GM12878 (cell line): ENCODE measurements around the gene SLC24A3. TPM values are rescaled to one million over a fixed set of nuclear protein-coding genes. Genes with fewer than 3 reads are reported as not detected.

Experiments used
- ATAC-seq: fragments of 200-7000 bp; cut with Tn5 transposase; 3 replicates; pipeline ENCODE4 v1.9.1; 2020; ENCODE audit warnings: mild to moderate bottlenecking, moderate library complexity
- BruUV-seq: library from RNA; stranded (reverse); fragments of 400-500 nt; replicated peaks from 2 replicates; lab custom pipeline; 2021; lab: Mats Ljungman, UMichigan
- CTCF ChIA-PET: fragments of 300-600 bp; sonication (Branson Sonifier 250); formaldehyde crosslinking; extraction: SDS; loops from one replicate; lab custom pipeline; 2021; ENCODE audit warnings: inconsistent platforms; lab: Yijun Ruan, JAX
- POLR2A ChIA-PET: fragments of 350-600 bp; formaldehyde crosslinking; extraction: SDS; loops from one replicate; lab custom pipeline; 2021; ENCODE audit warnings: inconsistent platforms; lab: Charles Lee
- RAD21 ChIA-PET: fragments of 300-600 bp; sonication (Branson Sonifier 250); formaldehyde crosslinking; loops from one replicate; lab custom pipeline; 2023; ENCODE audit warnings: antibody characterized with exemption; ENCODE audit not compliant: unreplicated experiment; lab: Charles Lee
- SMC1A ChIA-PET: fragments of 300-600 bp; sonication (Branson Sonifier 250); formaldehyde crosslinking; loops from one replicate; lab custom pipeline; 2023; ENCODE audit not compliant: unreplicated experiment, uncharacterized antibody; lab: Charles Lee
- DNase-seq: peaks from one replicate; pipeline ENCODE4 v3.0.0-alpha.2; 2011; ENCODE audit warnings: low read depth, low spot score
- FAIRE-seq: peaks from 3 replicates; lab custom pipeline; 2011; peaks lifted over from hg19 to GRCh38; lab: Jason Lieb, UNC
- H2AFZ ChIP-seq: 2 replicates; pipeline ENCODE4 v1.6.0; 2011; ENCODE audit warnings: low read depth, low read length, control low read depth; ENCODE audit not compliant: control insufficient read depth
- H3K27ac ChIP-seq: 2 replicates; pipeline ENCODE4 v1.5.1; 2011; ENCODE audit warnings: control low read depth; ENCODE audit not compliant: control insufficient read depth, insufficient read depth
- H3K27me3 ChIP-seq, 2 experiments: replicated peaks in 1 of 2; 2 replicates each; pipeline versions ENCODE4 v1.6.0 to v1.6.1; 2011; ENCODE audit warnings: low read length in 1 of 2; ENCODE audit not compliant: control insufficient read depth in 2 of 2, insufficient read depth in 2 of 2
- H3K36me3 ChIP-seq, 2 experiments: 2 replicates each; pipeline ENCODE4 v1.5.1; 2011; ENCODE audit warnings: low read length in 1 of 2; ENCODE audit not compliant: control insufficient read depth in 2 of 2, insufficient read depth in 2 of 2
- H3K4me1 ChIP-seq: 2 replicates; pipeline ENCODE4 v1.6.1; 2011; ENCODE audit warnings: mild to moderate bottlenecking, low read length, moderate library complexity, mixed read lengths; ENCODE audit not compliant: control insufficient read depth, insufficient read depth
- H3K4me2 ChIP-seq: 2 replicates; pipeline ENCODE4 v1.6.0; 2011; ENCODE audit warnings: control low read depth; ENCODE audit not compliant: control insufficient read depth, insufficient read depth
- H3K4me3 ChIP-seq: fragments of 200-600 bp; sonication (generic); 2 replicates; pipeline ENCODE4 v1.5.1; 2016
- H3K79me2 ChIP-seq: 2 replicates; pipeline ENCODE4 v1.6.0; 2011; ENCODE audit warnings: low read length; ENCODE audit not compliant: control insufficient read depth, insufficient read depth
- H3K9ac ChIP-seq: 2 replicates; pipeline ENCODE4 v1.8.0; 2011; ENCODE audit warnings: low read length, control low read depth, mixed read lengths; ENCODE audit not compliant: control insufficient read depth, insufficient read depth
- H3K9me3 ChIP-seq: replicated peaks from 3 replicates; pipeline ENCODE4 v1.5.1; 2011; ENCODE audit warnings: mild to moderate bottlenecking, low read length; ENCODE audit not compliant: control insufficient read depth, insufficient read depth
- H4K20me1 ChIP-seq: 2 replicates; pipeline ENCODE4 v1.6.0; 2011; ENCODE audit not compliant: control insufficient read depth, insufficient read depth
- ASH2L ChIP-seq: fragments of 300-600, 200-600 bp; sonication (generic); IDR thresholded peaks from 2 replicates; pipeline ENCODE4 v1.6.1; 2017; ENCODE audit warnings: low read depth, mild to moderate bottlenecking, borderline replicate concordance
- CBX3 ChIP-seq: fragments of 200-600 bp; sonication (generic); IDR thresholded peaks from 2 replicates; pipeline ENCODE4 v1.6.1; 2016; ENCODE audit warnings: low read depth, borderline replicate concordance
- CHD1 ChIP-seq: IDR thresholded peaks from 2 replicates; pipeline ENCODE4 v1.6.1; 2012; ENCODE audit warnings: low read depth, low read length, improper control_type of control experiment
- ESRRA ChIP-seq: IDR thresholded peaks from 2 replicates; pipeline ENCODE4 v1.6.1; 2012; ENCODE audit warnings: mild to moderate bottlenecking, low read length, improper control_type of control experiment
- ETV6 ChIP-seq, 2 experiments: fragments of 450-650 bp in 1 of 2; IDR thresholded peaks in 1 of 2; conservative IDR thresholded peaks in 1 of 2; 2 replicates each; pipeline ENCODE4 v1.6.1; 2014; ENCODE audit warnings: antibody characterized with exemption in 1 of 2, borderline replicate concordance in 1 of 2, low read depth in 1 of 2, mild to moderate bottlenecking in 1 of 2, moderate library complexity in 1 of 2
- IKZF1 ChIP-seq: fragments of 450-650 bp; conservative IDR thresholded peaks from 2 replicates; pipeline ENCODE4 v1.6.1; 2017; ENCODE audit warnings: antibody characterized with exemption, mild to moderate bottlenecking
- KLF5 ChIP-seq: fragments of 450-650 bp; IDR thresholded peaks from 2 replicates; pipeline ENCODE4 v1.6.1; 2014; ENCODE audit warnings: mild to moderate bottlenecking; ENCODE audit not compliant: partially characterized antibody
- NFYB ChIP-seq: IDR thresholded peaks from 2 replicates; pipeline ENCODE4 v1.6.1; 2011; ENCODE audit warnings: low read depth, mild to moderate bottlenecking, low read length, improper control_type of control experiment, moderate library complexity; ENCODE audit not compliant: insufficient read depth
- NR2F1 ChIP-seq: fragments of 450-650 bp; conservative IDR thresholded peaks from 2 replicates; pipeline ENCODE4 v1.6.1; 2017; ENCODE audit warnings: mild to moderate bottlenecking
- SMAD1 ChIP-seq: fragments of 450-650 bp; IDR thresholded peaks from 2 replicates; pipeline ENCODE4 v1.6.1; 2018; ENCODE audit warnings: mild to moderate bottlenecking, low read depth; ENCODE audit not compliant: partially characterized antibody
- TBL1XR1 ChIP-seq: IDR thresholded peaks from 2 replicates; pipeline ENCODE4 v1.6.1; 2012; ENCODE audit warnings: low read depth, low read length, improper control_type of control experiment
- TCF12 ChIP-seq: IDR thresholded peaks from 2 replicates; pipeline ENCODE4 v1.6.1; 2011; ENCODE audit warnings: low read depth, mild to moderate bottlenecking, low read length
- ZNF217 ChIP-seq: fragments of 450-650 bp; IDR thresholded peaks from 2 replicates; pipeline ENCODE4 v1.6.1; 2017; ENCODE audit warnings: antibody characterized with exemption, mild to moderate bottlenecking
- WGBS: methylation state at CpG from one replicate; pipeline ENCODE4 v1.1.6; 2016; ENCODE audit warnings: low lambda C conversion rate; ENCODE audit not compliant: insufficient replicate concordance, insufficient coverage; ENCODE audit errors: missing lambda C conversion rate; 5-methylcytosine and 5-hydroxymethylcytosine counted together
- in situ Hi-C: fragments of 300-500 bp; cut with MboI; formaldehyde crosslinking; loops from 9 replicates; pipeline ENCODE4 v1.14.3; 2018; ENCODE audit warnings: mixed read lengths
- intact Hi-C: fragments of 100-400 bp; cut with micrococcal nuclease; formaldehyde crosslinking; loops from one replicate; pipeline ENCODE4 v1.14.2; 2022; ENCODE audit not compliant: unreplicated experiment
- polyA plus RNA-seq, 11 experiments: library from polyadenylated mRNA; depleted of rRNA in 4 of 11; unstranded in 6 of 11; stranded (reverse) in 5 of 11; fragments of >200 nt; fragmentation: Nextera tagmentation in 4 of 11; fragmentation: Illumina TruSeq in 1 of 11; extraction: Ambion mirVana in 4 of 11; extraction: Trizol in 1 of 11; gene quantifications; 1 replicate in 1 of 11; 2 replicates in 10 of 11; pipeline versions ENCODE4 v1.2.1 to v1.2.3, GENCODE V29; 2011 to 2016; ENCODE audit warnings: inconsistent platforms in 2 of 11, missing spikeins in 2 of 11, low read depth in 1 of 11
- total RNA-seq, 4 experiments: library from RNA; depleted of rRNA in 3 of 4; stranded (reverse); fragments of >200 nt in 3 of 4; fragmentation: Illumina TruSeq in 1 of 4; extraction: Trizol in 1 of 4; gene quantifications; 2 replicates each; pipeline versions ENCODE4 v1.2.1 to v1.2.3, GENCODE V29; 2013 to 2021
- TF ChIP-seq, protein P1 (sequence below): fragments of 450-650 bp; formaldehyde crosslinking; IDR thresholded peaks from 2 replicates; pipeline ENCODE4 v1.5.0; 2022; ENCODE audit warnings: mild to moderate bottlenecking, missing genetic modification characterization
- TF ChIP-seq, protein P2 (sequence below): IDR thresholded peaks from 2 replicates; pipeline ENCODE4 v1.6.1; 2011; ENCODE audit warnings: borderline replicate concordance, low read depth, mild to moderate bottlenecking, moderate library complexity, low read length; ENCODE audit not compliant: insufficient read depth, poor library complexity, severe bottlenecking
- TF ChIP-seq, protein P3 (sequence below): IDR thresholded peaks from 2 replicates; pipeline ENCODE4 v1.6.1; 2011; ENCODE audit warnings: borderline replicate concordance, low read depth, mild to moderate bottlenecking, moderate library complexity, mixed read lengths, low read length; ENCODE audit not compliant: insufficient read depth; ENCODE audit errors: extremely low read length
- TF ChIP-seq, protein P4 (sequence below): fragments of 450-650 bp; IDR thresholded peaks from 2 replicates; pipeline ENCODE4 v1.6.1; 2018; ENCODE audit warnings: borderline replicate concordance, mild to moderate bottlenecking; ENCODE audit not compliant: partially characterized antibody

The SLC24A3 gene
- total and polyA plus RNA-seq, 10 of the 15 experiments (the other 5 are each of a cell fraction or from before 2014, with no cell fraction given): 0.04 TPM; not detected in 9

DNA sequence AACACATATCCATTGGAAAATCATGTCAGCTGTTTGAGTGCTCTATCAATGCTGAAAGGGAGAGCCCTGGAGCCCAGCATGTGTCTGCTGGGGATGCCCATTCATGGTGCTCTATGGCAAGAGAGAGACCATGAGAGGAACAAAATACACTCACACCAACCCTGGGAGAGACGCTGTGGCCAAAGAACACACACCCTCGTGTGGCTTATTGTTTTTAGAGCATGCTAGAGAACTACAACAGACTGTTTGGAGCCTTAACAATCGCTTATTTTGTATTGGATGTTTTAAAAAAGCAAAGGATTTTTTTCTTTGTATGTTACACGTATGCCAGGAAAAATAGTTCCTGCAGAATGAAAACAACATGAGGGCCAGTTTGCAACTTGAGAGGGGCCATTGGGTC lies 151.0 kb downstream of the SLC24A3 start:
- RAD21 ChIA-PET: no interaction called here
- TF ChIP-seq SMAD1: no peak
- TF ChIP-seq, protein P1, sequence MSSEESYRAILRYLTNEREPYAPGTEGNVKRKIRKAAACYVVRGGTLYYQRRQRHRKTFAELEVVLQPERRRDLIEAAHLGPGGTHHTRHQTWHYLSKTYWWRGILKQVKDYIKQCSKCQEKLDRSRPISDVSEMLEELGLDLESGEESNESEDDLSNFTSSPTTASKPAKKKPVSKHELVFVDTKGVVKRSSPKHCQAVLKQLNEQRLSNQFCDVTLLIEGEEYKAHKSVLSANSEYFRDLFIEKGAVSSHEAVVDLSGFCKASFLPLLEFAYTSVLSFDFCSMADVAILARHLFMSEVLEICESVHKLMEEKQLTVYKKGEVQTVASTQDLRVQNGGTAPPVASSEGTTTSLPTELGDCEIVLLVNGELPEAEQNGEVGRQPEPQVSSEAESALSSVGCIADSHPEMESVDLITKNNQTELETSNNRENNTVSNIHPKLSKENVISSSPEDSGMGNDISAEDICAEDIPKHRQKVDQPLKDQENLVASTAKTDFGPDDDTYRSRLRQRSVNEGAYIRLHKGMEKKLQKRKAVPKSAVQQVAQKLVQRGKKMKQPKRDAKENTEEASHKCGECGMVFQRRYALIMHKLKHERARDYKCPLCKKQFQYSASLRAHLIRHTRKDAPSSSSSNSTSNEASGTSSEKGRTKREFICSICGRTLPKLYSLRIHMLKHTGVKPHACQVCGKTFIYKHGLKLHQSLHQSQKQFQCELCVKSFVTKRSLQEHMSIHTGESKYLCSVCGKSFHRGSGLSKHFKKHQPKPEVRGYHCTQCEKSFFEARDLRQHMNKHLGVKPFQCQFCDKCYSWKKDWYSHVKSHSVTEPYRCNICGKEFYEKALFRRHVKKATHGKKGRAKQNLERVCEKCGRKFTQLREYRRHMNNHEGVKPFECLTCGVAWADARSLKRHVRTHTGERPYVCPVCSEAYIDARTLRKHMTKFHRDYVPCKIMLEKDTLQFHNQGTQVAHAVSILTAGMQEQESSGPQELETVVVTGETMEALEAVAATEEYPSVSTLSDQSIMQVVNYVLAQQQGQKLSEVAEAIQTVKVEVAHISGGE: no peak
- TF ChIP-seq, protein P2, sequence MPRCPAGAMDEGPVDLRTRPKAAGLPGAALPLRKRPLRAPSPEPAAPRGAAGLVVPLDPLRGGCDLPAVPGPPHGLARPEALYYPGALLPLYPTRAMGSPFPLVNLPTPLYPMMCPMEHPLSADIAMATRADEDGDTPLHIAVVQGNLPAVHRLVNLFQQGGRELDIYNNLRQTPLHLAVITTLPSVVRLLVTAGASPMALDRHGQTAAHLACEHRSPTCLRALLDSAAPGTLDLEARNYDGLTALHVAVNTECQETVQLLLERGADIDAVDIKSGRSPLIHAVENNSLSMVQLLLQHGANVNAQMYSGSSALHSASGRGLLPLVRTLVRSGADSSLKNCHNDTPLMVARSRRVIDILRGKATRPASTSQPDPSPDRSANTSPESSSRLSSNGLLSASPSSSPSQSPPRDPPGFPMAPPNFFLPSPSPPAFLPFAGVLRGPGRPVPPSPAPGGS: no peak
- TF ChIP-seq NR2F1: no peak
- no peak for TF ChIP-seq CHD1
- TF ChIP-seq TBL1XR1: no peak
- TF ChIP-seq KLF5: no peak
- TF ChIP-seq ESRRA: no peak
- TF ChIP-seq, protein P3, sequence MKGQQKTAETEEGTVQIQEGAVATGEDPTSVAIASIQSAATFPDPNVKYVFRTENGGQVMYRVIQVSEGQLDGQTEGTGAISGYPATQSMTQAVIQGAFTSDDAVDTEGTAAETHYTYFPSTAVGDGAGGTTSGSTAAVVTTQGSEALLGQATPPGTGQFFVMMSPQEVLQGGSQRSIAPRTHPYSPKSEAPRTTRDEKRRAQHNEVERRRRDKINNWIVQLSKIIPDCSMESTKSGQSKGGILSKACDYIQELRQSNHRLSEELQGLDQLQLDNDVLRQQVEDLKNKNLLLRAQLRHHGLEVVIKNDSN: no peak
- TF ChIP-seq IKZF1: no peak
- no peak for TF ChIP-seq NFYB
- no peak for TF ChIP-seq CBX3
- no peak for TF ChIP-seq ZNF217
- TF ChIP-seq ASH2L: no peak
- no peak for TF ChIP-seq ETV6 (conservative IDR thresholded peaks at IDR 0.05 in 1 of 2, IDR thresholded peaks at IDR 0.05 in 1 of 2; ENCODE audit: borderline replicate concordance in 1 of 2, low read depth in 1 of 2)
- TF ChIP-seq, protein P4, sequence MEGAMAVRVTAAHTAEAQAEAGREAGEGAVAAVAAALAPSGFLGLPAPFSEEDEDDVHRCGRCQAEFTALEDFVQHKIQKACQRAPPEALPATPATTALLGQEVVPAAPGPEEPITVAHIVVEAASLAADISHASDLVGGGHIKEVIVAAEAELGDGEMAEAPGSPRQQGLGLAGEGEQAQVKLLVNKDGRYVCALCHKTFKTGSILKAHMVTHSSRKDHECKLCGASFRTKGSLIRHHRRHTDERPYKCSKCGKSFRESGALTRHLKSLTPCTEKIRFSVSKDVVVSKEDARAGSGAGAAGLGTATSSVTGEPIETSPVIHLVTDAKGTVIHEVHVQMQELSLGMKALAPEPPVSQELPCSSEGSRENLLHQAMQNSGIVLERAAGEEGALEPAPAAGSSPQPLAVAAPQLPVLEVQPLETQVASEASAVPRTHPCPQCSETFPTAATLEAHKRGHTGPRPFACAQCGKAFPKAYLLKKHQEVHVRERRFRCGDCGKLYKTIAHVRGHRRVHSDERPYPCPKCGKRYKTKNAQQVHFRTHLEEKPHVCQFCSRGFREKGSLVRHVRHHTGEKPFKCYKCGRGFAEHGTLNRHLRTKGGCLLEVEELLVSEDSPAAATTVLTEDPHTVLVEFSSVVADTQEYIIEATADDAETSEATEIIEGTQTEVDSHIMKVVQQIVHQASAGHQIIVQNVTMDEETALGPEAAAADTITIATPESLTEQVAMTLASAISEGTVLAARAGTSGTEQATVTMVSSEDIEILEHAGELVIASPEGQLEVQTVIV: no peak
- no peak for TF ChIP-seq TCF12
- Histone ChIP-seq H3K4me3 (no peak overlapping the region), H3K79me2 (no peaks in the 10 kb centered on the region), H3K4me2 (no peak overlapping the region), H3K9ac (no peak overlapping the region), H3K27ac (no peak overlapping the region), H4K20me1 (no peaks in the 10 kb centered on the region), H3K4me1 (no peaks in the 10 kb centered on the region), H3K36me3 (no peaks in the 10 kb centered on the region), H3K27me3 (no peaks in the 10 kb centered on the region; a peak in 1 of 4 replicates), H2AFZ (no peak overlapping the region), H3K9me3 (no peaks in the 10 kb centered on the region)
- FAIRE-seq (no peak), ATAC-seq (no peak), DNase-seq (no peak)
- no TSS peak for BruUV-seq
- SMC1A ChIA-PET: no interaction called here
- 0% methylated on average over 4 of the region's 4 CpGs for WGBS
- intact Hi-C loops: no loop called here
- in situ Hi-C loops: no loop called here
- POLR2A ChIA-PET: no interaction called here
- CTCF ChIA-PET: no interaction called here
